ENCODE measurements around the gene TSNAX.
"Not testable (repeated sequence)": the region's sequence is repeated elsewhere in the genome, so short reads cannot be mapped to it uniquely, and the experiment has no call there.

The TSNAX gene

DNA sequence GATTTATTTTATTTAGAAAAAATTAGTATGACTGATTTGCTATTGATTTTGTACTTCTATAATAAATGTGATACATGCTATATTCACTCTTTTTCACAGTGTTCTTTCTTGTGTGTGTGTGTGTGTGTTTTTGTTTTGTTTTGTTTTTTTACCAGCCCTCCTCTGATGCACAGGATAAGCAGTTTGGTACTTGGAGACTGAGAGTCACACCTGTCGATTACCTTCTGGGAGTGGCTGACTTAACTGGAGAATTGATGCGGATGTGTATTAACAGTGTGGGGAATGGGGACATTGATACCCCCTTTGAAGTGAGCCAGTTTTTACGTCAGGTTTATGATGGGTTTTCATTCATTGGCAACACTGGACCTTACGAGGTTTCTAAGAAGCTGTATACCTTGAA is 35.9 kb downstream of the TSNAX start:
- DNase-seq, result no peak

DNA sequence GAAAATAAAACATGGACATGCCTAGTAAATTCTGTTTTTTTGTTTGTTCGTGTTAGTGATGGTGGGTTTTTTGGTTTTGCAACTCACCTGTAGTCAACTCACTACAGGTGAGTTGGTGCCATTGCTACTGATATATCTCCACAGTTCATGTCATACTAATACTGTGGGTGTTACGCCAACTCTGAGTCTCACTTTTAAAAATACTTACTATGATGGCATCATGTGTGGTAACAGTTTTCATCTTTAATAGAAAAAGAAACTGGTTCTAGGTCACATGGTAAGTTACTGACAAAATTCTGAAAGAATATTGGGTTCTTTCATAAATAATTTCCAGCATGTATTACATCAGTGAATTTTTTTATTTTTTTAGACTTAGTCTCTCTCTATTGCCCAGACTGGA is 38.0 kb downstream of the TSNAX start:
- no peak for DNase-seq

DNA sequence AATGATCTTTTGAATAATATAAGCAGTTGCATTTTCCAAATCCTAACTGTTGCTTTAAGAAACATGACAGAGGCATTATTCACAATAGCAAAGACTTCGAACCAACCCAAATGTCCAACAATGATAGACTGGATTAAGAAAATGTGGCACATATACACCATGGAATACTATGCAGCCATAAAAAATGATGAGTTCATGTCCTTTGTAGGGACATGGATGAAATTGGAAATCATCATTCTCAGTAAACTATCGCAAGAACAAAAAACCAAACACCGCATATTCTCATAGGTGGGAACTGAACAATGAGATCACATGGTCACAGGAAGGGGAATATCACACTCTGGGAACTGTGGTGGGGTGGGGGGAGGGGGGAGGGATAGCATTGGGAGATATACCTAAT is 41.8 kb downstream of the TSNAX start:
- DNase-seq, result not testable (repeated sequence)

DNA sequence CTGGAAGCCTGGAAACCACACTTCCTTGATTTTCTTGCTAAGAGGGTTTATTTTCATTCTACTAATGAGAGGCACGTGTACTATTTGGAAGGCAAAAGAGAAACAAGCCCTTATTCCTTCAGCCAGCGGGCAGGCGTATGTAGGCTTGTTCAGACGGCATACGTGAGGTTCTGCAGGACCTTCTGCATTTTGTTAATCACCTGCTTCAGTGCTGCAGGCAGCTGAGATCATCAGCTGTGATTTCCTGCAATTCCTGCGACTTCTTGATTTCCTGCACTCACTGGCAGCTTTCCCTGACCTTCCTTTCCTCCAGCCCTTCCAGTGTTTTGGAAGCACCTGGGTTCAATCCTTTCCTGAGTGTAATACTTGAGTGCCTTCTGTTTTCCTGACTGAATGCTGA is 43.4 kb downstream of the TSNAX start:
- DNase-seq, result no peak

DNA sequence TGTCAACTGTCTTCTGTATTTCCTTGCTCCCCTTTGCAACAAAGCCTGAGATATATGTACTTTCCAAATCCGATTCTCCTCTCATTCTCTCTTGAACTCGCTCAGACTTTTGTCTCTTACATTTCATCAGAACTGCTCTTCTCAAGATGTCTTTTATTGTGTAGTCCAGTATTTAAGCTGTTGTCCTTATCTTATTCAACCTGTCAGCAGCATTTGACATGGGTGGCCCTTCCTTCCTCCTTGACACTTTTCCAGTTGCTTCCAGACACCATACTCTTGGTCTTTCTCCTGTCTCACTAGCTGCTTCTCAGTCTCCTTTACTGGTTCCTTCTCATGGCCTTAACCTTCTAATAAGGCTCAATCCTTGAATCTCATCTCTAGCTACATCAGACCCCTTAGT is 47.0 kb downstream of the TSNAX start:
- DNase-seq, result no peak

DNA sequence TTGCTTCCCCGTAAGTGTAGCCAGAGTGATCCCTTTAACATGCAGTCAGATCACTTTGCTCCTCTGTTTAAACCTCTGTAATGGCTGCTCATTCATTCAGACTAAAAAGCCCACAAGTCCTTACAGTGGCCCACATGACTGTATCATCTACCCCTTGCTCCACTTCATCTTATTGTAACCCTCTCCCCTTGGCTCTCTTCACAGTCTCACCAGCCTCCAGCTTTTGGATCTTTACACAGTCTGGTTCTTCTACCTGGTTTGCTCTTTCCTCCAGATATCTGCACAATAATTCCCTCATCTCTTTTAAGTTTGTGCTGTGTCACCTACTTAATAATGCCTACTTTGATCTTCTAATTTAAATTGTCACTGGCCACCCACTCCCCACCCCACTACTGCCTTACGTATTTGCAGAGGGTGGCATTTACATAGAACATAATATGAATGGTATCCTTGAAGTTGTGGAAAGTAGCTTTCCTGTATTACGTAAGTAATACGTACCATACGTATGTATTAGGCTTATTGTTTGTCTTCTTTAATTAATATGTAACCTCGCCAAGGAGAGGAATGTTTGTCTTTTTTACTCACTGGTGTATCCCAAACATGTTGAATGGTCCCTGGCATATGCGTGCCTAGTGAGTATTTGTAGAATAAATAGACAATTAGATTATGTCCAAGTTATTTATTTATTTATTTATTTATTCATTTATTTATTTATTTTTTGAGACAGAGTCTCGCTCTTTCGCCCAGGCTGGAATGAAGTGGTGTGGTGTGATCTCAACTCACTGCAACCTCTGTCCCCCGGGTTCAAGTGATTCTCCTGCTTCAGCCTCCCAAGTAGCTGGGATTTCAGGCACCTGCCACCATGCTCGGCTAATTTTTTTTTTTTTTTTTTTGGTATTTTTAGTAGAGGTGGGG is 48.6 kb downstream of the TSNAX start:
- DNase-seq, result no peak

DNA sequence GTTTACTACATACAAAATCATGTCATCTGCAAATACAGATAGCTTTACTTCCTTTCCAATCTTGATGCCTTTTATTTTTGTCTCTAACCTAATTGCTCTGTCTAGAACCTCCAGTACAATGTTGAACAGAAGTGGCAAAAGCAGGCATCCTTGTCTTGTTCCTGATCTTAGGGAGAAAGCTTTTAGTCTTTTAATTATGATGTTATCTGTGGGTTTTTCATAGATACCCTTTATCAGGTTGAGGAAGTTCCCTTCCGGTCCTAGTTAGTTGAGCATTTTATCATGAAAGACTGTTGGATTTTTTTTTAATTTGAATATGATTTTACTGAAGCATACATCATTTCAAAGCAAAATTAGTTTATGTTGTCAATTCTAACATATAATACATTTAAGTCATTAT is 52.4 kb downstream of the TSNAX start:
- no peak for DNase-seq

DNA sequence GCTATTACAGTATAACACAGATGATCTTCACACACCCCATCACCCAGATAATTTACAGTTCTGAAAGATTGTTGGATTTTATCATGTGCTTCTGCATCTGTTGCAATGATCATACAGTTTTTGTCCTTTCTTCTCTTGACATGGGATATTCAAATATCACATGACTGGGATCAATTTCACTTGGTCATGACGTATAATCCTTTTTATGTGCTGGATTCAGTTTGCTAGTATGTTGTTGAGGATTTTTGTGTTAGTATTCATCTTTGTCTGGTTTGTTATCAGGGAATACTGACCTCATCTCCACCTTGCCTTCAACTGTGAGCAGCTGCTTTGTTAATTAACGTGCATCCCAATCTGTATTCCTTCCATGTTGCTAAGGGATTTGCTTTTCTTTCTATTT is 53.4 kb downstream of the TSNAX start:
- DNase-seq, result no peak

DNA sequence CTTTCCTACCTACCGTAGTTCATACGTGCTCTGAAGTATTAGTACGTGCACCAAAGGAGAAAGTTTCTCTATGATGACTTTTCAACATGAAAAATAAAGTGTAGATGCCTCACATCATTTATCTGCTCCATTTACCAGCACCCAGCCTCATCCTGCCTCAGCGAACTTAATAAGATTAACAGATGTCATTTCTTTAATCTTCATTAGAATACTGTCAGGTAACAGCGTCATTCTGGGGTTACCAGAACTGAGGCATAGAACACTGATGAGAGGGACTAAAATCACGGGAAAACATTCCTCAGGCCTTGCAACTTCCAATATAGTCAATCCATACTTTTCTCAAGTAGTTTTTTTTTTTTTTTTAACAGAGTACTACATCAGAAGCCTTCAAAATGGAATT is 54.9 kb downstream of the TSNAX start:
- DNase-seq, result no peak

DNA sequence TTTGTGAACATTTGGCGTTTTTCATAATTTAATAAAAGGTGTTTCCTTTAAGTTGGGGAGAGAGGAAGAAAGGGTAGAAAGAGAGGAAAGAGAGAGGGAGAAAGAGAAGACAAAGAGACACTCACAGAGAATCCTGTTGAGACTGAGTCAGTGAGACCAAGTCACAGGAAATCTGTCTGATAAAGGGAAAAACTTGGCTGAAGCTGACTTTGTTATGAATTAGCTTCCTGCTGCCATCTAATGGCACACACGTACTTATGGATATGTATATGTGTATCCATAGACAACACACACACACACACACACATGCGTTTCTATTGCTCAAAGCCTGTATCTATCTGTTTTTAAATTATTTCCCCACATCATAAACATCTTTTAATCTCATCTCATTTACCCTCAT is 55.6 kb downstream of the TSNAX start:
- no peak for DNase-seq

DNA sequence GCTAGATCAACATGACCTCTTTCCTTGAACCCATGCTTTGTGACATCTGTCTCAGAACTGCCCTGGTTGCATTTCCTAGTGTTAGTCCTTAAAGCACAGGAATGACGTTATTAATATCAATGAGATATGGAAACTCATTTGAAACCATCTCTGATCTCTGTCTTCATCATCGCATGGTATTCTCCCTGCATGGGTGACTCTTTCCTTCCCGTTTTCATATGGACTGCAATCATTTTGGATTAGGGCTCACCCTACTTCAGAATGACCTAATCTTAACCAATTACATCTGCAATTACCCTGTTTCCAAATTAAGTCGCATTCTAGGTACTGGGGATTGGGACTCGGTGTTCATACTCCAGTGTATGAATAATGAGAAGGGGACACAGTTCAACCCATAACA is 56.5 kb downstream of the TSNAX start:
- DNase-seq, result no peak

DNA sequence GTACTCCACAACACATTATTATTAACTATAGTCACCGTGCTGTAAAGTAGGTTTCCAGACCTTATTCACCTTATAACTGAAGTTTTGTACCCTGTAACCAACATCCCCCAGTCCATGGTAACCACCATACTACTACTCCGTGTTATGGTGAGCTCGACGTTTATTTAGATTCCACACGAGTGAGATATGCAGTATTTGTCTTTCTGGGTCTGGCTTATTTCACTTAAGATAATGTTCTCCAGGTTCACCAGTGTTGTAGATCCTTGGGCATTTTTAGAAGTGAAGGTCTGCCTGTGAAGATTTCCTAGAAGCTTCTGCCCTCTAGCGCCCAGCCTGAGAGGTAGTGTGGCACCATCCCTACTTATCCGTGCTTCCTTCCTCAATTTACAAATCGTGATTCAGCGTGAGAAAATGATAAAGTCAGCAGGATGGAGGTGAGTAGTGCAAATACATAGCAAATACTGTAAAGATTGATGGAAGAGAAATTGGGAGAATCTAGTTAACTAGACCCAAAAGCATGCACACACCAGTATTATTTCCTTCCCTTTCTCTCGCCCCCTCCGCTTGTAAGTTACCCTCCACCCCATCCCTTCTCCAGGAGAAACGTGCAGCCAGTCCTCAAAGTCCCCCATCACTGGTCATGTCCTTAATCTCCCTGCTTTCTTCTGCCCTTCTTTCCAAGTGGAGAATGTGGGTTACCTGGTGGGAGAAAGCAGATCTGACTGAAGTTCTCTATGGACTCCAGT is 62.2 kb downstream of the TSNAX start:
- DNase-seq, result no peak

DNA sequence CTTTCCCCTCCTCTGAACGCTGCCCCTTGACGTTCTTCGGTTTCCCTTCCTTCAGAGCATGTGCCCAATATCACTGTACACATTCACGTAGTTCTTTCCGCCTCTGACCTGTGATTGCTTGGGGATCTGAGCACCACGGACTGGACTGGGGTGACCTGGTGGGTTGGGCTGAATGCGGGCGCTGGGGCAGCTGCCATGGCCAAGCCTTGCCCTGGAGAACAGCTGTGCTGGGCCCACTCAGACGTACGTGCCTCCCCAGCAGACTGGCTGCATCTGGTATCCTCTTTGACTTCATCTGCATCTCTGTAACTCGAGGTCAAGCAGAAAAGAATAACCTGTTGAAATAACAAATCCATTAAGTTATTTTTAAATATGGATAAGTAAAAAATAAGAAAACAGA is 63.0 kb downstream of the TSNAX start:
- DNase-seq, result no peak

DNA sequence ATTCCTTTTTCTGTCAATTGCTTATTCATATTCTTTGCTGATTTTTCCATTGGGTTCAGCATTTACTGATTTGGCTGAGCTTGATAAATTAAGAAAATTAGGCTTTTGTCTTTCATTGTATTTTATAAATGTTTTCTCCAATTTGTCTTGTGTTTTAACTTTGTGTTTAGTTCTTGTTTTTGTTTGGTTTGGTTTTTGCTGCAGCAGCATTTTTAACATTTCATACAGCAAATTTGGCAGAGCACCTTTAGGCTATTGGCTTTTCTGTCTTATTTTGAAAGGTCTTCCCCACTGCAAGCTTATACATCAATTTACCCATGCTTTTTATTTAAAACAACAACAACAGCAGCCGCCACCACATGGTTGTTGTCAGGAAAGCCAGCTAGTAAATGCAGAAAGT is 64.3 kb downstream of the TSNAX start:
- no peak for DNase-seq

DNA sequence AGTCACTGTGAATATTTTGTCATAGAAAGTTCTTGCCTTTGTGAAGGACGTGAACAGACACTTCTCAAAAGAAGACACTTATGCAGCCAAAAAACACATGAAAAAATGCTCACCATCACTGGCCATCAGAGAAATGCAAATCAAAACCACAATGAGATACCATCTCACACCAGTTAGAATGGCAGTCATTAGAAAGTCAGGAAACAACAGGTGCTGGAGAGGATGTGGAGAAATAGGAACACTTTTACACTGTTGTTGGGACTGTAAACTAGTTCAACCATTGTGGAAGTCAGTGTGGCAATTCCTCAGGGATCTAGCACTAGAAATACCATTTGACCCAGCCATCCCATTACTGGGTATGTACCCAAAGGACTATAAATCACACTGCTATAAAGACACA is 64.8 kb downstream of the TSNAX start:
- DNase-seq, result not testable (repeated sequence)

DNA sequence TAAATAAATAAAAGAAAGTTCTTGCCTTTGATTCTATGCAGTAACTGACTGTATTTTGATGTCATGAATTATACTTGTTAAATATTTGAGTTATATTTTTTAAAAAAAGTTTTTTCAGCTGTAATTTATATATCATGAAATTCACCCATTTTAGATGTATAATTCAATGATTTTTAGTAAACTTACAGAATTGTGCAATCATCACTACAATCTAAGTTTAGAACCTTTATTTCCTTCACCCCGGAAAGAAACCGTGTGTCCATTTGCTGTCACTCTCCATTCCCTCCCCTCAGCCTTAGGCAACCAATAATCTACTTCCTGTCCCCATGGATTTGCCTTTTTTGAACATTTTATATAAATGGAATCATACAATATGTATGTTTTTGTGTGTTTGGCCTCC is 65.7 kb downstream of the TSNAX start:
- DNase-seq, result no peak

DNA sequence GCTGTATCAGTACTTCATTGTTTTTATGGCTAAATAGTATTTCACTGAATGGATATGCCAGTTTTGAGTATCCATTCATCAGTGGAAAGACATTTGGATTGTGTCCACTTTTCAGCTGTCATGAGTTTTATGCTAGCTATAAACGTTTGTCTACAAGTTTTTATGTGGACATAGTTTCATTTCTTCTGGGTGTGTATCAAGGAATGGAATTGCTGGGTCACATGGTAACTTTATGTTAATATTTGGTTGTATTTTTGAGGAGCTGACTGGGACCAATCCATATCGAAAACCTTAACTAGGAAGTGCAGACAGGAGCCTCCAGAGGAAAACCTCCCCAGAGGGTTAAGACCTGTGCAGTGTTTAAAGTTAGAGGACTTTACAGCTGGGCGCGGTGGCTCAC is 66.3 kb downstream of the TSNAX start:
- DNase-seq, result no peak

DNA sequence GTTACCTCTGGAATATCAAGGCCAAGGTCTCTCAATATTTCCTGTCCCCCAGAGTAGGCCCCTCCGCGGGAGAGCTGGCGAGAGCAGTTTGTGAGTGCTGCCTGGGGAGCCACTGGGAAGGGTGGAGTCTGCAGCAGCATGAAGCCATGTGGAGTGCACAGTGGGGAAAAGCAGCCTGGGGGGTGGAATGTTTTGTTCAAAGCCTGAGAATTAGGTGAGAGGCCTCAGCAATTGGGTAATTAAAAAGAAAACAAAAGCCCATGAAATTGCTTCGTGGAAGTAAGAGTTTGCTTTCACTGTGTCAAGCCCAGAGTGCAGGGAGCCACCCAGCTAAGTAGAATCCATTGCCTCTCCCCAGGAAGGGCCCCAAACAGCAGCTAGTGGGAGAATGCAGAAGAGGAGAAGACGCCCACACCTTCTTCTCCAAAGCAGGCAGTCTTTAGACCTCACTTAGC is 67.9 kb downstream of the TSNAX start:
- no peak for DNase-seq

DNA sequence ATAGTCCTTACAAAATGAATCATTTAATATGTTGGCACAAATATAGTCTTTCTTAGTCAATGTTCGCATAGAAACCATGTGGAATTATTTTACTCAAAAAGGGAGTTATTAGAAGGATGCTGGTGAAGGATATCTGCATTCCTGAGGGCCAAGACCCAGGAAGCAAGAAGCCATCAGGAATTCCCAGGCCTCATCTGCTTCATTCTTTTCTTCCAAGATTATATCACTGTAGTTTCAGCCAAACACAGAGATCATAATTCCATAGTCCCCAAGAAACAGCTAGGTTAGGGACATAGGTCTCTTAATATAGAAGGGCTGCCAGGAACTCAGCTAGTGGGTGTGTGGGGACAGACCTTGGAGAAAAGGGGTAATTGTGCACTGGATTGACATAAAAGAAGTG is 69.5 kb downstream of the TSNAX start:
- DNase-seq, result no peak

DNA sequence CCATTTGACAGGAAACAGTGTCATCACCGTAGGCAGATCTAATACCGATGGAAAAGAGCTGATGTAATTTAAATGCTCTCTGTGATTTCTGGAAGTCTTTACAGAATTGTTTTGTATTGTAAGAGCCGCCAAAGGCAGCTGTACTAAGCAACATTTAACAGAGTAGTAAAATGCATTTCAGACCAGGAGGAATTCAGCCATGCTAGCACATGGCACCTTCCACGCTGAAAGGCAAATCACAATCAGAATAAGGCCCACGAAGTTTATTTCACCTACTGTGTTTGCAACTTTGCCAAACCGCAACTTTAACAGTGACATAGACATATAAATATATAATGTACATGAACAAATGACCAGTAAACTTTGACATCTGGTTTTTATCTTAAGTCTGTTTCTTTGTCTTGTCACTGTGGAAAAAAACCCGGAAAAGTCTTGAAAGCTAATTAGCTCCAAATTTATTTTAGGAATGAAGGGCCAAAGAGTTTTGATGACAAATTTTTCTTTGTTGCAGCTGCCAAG is 72.0 kb downstream of the TSNAX start:
- no peak for DNase-seq

DNA sequence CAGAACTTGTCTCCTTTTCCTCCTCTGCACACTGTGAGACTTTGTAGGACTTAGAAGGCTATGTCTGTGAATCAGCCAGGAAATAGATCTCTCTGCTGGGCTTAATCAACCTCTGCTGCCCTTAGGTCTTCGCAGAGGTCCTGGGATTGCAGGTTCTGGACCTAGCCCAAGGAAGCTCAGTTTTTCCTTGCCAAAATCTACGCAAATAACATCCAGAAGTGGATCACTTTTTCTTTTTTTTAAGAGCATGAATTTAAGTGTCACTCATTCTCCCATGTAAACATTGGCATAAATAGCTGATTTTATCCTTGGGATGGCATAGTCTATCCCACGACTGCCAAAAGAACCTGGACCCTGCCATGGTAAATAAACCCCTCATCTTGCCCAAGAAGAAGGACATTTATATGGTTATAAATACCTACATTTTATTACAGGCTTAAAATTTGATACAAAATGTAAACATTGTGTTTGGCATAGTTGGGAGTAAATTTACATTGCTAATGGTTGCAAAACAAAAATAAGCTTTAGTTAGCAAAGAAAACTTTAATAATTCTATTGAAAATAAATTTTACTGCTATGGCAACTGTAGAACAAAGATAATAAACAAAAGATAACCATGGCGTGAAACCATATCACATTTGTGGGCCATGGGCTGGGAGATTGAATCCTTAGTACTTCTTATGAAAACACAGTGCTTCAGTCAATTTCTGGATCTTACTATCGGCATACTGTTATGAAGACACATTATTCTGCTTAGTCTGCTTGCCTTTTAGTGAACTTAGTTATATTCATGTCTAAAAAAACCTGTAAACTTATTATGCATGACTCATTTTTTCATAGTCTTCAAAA is 73.6 kb downstream of the TSNAX start:
- DNase-seq, result no peak

DNA sequence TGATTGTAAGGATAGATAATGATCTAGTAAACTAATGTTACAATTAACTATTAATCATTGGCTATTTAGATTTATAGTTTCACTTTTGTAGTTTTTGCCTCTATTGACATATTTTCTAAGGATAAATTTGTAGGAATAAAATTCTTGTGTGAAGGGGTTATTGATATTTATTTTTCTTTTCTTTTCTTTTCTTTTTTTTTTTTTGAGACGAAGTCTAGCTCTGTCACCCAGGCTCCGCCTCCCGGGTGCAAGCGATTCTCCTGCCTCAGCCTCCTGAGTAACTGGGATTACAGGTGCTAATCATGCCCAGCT is 74.2 kb downstream of the TSNAX start:
- no peak for DNase-seq

DNA sequence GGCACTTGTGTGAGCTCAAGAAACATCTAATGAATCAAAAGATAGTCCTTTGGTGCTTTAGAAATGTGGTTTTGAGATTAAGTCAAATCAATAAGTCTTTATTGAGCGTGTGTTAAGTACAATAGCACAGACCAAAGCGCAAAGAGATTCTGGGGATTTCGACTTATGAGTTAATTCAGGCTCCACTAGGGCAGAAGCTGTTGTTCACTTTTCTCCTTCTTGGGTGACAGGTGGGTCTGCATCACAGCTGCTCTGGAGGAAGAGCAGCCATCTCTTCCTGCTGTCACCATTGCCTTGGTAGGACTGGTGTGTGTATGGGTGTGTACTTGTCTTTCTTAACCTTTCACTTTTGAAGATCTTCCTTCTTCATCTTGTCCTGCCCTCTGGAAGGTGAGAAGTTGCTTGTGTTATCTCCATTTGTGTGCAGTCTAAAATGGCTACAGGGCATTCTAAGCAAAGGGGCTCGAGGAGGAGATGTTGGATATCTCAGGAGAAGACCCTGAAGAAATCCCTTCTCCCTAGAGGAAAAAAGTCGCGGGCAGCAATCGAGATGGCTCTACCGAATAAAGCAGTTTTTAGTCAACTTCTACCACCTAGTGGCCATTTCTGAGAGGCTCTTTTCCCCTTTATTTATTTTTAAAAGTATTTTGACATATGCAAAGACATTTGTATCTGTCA is 75.3 kb downstream of the TSNAX start:
- peak; percentile 58 for DNase-seq

Measured in activated CD8-positive, alpha-beta memory T cell treated with anti-CD3 and anti-CD28 coated beads, Interleukin-2, amount 50 U/mL, for 48 hours (primary cell).